ENCODE measurements around the gene RNF111.

DNA sequence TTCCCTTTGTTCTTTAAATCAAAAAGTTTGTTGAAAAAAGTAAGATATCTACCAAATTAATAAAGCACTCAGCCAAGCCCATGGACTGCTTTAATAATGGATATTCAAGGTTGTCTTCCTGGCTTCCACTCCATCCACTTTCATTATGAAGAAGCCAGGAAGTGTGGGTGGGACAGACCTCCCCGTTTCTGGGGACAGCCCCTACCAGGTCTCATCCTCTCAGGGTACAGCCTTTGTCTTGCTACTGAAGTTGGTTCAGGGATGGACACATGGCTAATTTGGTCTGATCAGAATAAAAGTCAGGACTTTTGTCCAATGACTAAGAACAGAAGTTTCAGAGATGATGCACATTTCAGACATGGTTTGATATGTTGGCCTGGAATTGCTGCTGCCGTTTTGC lies 150.1 kb downstream of the RNF111 start:
- TF ChIP-seq, protein P1, sequence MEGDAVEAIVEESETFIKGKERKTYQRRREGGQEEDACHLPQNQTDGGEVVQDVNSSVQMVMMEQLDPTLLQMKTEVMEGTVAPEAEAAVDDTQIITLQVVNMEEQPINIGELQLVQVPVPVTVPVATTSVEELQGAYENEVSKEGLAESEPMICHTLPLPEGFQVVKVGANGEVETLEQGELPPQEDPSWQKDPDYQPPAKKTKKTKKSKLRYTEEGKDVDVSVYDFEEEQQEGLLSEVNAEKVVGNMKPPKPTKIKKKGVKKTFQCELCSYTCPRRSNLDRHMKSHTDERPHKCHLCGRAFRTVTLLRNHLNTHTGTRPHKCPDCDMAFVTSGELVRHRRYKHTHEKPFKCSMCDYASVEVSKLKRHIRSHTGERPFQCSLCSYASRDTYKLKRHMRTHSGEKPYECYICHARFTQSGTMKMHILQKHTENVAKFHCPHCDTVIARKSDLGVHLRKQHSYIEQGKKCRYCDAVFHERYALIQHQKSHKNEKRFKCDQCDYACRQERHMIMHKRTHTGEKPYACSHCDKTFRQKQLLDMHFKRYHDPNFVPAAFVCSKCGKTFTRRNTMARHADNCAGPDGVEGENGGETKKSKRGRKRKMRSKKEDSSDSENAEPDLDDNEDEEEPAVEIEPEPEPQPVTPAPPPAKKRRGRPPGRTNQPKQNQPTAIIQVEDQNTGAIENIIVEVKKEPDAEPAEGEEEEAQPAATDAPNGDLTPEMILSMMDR (IDR thresholded peaks at IDR 0.05): no peak
- TF ChIP-seq JUN (CRISPR knock-in tag; IDR thresholded peaks at IDR 0.05) (no peak), ZNF317 (CRISPR knock-in tag; IDR thresholded peaks at IDR 0.05; ENCODE audit: borderline replicate concordance, low read depth) (no peak), GABPB1 (CRISPR knock-in tag; IDR thresholded peaks at IDR 0.05) (no peak), OVOL2 (CRISPR knock-in tag; IDR thresholded peaks at IDR 0.05; ENCODE audit: borderline replicate concordance) (no peak), CREB1 (CRISPR knock-in tag; IDR thresholded peaks at IDR 0.05) (no peak), GTF2I (CRISPR knock-in tag; conservative IDR thresholded peaks at IDR 0.05) (no peak), NR2C2 (CRISPR knock-in tag; IDR thresholded peaks at IDR 0.05) (no peak)
- TF ChIP-seq, protein P2, sequence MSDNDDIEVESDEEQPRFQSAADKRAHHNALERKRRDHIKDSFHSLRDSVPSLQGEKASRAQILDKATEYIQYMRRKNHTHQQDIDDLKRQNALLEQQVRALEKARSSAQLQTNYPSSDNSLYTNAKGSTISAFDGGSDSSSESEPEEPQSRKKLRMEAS (CRISPR knock-in tag; IDR thresholded peaks at IDR 0.05): no peak
- TF ChIP-seq, protein P3, sequence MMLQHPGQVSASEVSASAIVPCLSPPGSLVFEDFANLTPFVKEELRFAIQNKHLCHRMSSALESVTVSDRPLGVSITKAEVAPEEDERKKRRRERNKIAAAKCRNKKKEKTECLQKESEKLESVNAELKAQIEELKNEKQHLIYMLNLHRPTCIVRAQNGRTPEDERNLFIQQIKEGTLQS (CRISPR knock-in tag; conservative IDR thresholded peaks at IDR 0.05): no peak

All from WTC11 (cell line).